Nephron (organoid): ENCODE results near the gene L2HGDH.

Experiments used
- H3K27ac Mint-ChIP-seq, 3 experiments: 2 replicates each; pipeline ENCODE4 v1.8.0; 2020; ENCODE audit warnings: mixed read lengths in 3 of 3, mild to moderate bottlenecking in 2 of 3, moderate library complexity in 1 of 3
- H3K27me3 Mint-ChIP-seq: 2 replicates; pipeline ENCODE4 v1.8.0; 2021; ENCODE audit warnings: low read depth, mild to moderate bottlenecking, moderate library complexity, mixed read lengths
- H3K36me3 Mint-ChIP-seq: 2 replicates; pipeline ENCODE4 v1.8.0; 2020; ENCODE audit warnings: low read depth, mixed read lengths
- H3K4me1 Mint-ChIP-seq: 2 replicates; pipeline ENCODE4 v1.8.0; 2020; ENCODE audit warnings: mixed read lengths
- H3K4me3 Mint-ChIP-seq, 3 experiments: 2 replicates each; pipeline ENCODE4 v1.8.0; 2020; ENCODE audit warnings: mild to moderate bottlenecking in 3 of 3, mixed read lengths in 3 of 3, moderate library complexity in 2 of 3
- H3K9me3 Mint-ChIP-seq: 2 replicates; pipeline ENCODE4 v1.8.0; 2020; ENCODE audit warnings: mixed read lengths
- CTCF ChIP-seq, 3 experiments: fragments of 200-600 bp; sonication (generic); IDR thresholded peaks; one replicate each; pipeline ENCODE4 v1.5.0; 2021; ENCODE audit warnings: antibody characterized with exemption in 3 of 3; ENCODE audit not compliant: unreplicated experiment in 3 of 3

L2HGDH gene

GRCh38 chr14:50272498-50272897, 39.5 kb downstream of the L2HGDH start:
- Mint-ChIP-seq H3K27me3 (no peaks in the 10 kb centered on the region), H3K4me3 (no peak overlapping the region), H3K9me3 (no peaks in the 10 kb centered on the region), H3K27ac (no peak overlapping the region), H3K36me3 (peaks cover 27% of the 10 kb centered on the region), H3K4me1 (no peaks in the 10 kb centered on the region)
- no peak for TF ChIP-seq CTCF (IDR thresholded peaks at IDR 0.05; ENCODE audit: unreplicated experiment in 3 of 3)

DNA sequence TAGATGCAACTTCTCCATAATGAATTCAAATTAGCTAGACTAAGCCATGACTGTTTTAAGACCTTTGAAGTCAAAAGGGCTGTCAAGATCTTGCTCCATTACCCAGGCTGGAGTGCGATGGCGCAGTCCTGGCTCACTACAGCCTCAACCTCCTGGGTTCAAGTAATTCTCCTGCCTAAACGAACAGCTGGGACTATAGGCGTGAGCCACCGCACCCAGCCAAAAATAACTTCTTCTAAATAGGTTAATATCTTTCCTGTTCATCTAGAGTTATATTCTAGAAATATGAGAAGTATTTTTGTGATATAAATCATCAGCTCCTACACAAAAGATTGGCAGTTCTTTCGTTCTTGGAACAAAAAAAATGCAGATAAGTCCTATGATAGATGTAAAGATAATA, 41.1 kb downstream of the L2HGDH start:
- H3K27me3 Mint-ChIP-seq = no peaks in the 10 kb centered on the region
- H3K36me3 Mint-ChIP-seq = peaks cover 19% of the 10 kb centered on the region
- no peak overlapping the region for H3K4me3 Mint-ChIP-seq
- no peak overlapping the region for H3K27ac Mint-ChIP-seq
- no peaks in the 10 kb centered on the region for H3K9me3 Mint-ChIP-seq
- no peak for TF ChIP-seq CTCF (IDR thresholded peaks at IDR 0.05; ENCODE audit: unreplicated experiment in 3 of 3)
- no peaks in the 10 kb centered on the region for H3K4me1 Mint-ChIP-seq

GRCh38 chr14:50265029-50265428, 47.0 kb downstream of the L2HGDH start:
- H3K4me1 Mint-ChIP-seq = peaks cover 20% of the 10 kb centered on the region

GRCh38 chr14:50263321-50263720, 48.7 kb downstream of the L2HGDH start:
- Mint-ChIP-seq H3K9me3 (no peaks in the 10 kb centered on the region), H3K27me3 (no peaks in the 10 kb centered on the region), H3K36me3 (peaks cover 4% of the 10 kb centered on the region), H3K4me1 (peaks cover 20% of the 10 kb centered on the region), H3K27ac (peak overlapping the region; percentile 72 to 95 (median 80)), H3K4me3 (no peak overlapping the region)
- no peak for TF ChIP-seq CTCF (IDR thresholded peaks at IDR 0.05; ENCODE audit: unreplicated experiment in 3 of 3)

More at GRCh38 chr14:50265029-50265428, 47.0 kb downstream of the L2HGDH start:
- TF ChIP-seq CTCF (IDR thresholded peaks at IDR 0.05; ENCODE audit: unreplicated experiment in 3 of 3) = no peak
- peaks cover 7% of the 10 kb centered on the region for H3K36me3 Mint-ChIP-seq
- H3K9me3 Mint-ChIP-seq = no peaks in the 10 kb centered on the region
- no peaks in the 10 kb centered on the region for H3K27me3 Mint-ChIP-seq
- H3K4me3 Mint-ChIP-seq = no peak overlapping the region
- H3K27ac Mint-ChIP-seq = no peak overlapping the region

DNA sequence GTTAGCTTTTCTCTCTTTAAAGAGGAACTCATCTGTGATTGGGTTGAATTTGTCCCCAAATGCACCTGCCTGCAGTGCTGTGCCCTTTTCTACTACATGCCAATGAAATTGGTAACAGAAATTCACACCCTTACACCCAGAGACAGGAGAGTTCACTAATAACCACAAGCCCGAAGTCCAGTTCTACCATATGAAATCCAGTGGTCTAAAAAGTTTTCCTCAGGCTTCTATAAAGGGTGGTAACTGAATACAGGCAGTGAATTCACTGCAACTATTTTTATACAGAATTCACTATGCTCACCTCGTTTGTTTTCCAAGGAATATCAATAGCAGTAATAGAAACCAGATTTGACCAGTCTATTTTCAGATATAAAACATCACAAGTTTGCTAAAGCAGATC, 49.2 kb downstream of the L2HGDH start:
- H3K27me3 Mint-ChIP-seq = no peaks in the 10 kb centered on the region
- no peaks in the 10 kb centered on the region for H3K9me3 Mint-ChIP-seq
- H3K27ac Mint-ChIP-seq = peak overlapping the region; percentile 72 to 95 (median 80)
- peaks cover 20% of the 10 kb centered on the region for H3K4me1 Mint-ChIP-seq
- peak overlapping the region in 1 of 3 experiments; percentile 18 for H3K4me3 Mint-ChIP-seq
- H3K36me3 Mint-ChIP-seq = peaks cover 4% of the 10 kb centered on the region
- TF ChIP-seq CTCF (IDR thresholded peaks at IDR 0.05; ENCODE audit: unreplicated experiment in 3 of 3) = no peak

GRCh38 chr14:50260511-50260910, 51.5 kb downstream of the L2HGDH start:
- H3K27ac Mint-ChIP-seq = peak overlapping the region in 1 of 3 experiments; percentile 2
- no peak overlapping the region for H3K4me3 Mint-ChIP-seq
- H3K9me3 Mint-ChIP-seq = no peaks in the 10 kb centered on the region
- peak in 2 of 3 experiments; percentile 28 to 31 for TF ChIP-seq CTCF (IDR thresholded peaks at IDR 0.05; ENCODE audit: unreplicated experiment in 3 of 3)
- H3K27me3 Mint-ChIP-seq = no peaks in the 10 kb centered on the region
- H3K4me1 Mint-ChIP-seq = peaks cover 20% of the 10 kb centered on the region
- peaks cover 4% of the 10 kb centered on the region for H3K36me3 Mint-ChIP-seq
